HG02943 (cell line): ENCODE results near the gene PRKN.

ENCODE experiments used
- ATAC-seq: cut with Tn5 transposase; IDR thresholded peaks from one replicate; pipeline ENCODE4 v1.9.1; 2021; ENCODE audit warnings: mild to moderate bottlenecking, low read depth, moderate library complexity; ENCODE audit not compliant: unreplicated experiment

Gene PRKN

GRCh38 chr6:161727083-161727833, 1000.3 kb downstream of the PRKN start:
- no peak for ATAC-seq

DNA sequence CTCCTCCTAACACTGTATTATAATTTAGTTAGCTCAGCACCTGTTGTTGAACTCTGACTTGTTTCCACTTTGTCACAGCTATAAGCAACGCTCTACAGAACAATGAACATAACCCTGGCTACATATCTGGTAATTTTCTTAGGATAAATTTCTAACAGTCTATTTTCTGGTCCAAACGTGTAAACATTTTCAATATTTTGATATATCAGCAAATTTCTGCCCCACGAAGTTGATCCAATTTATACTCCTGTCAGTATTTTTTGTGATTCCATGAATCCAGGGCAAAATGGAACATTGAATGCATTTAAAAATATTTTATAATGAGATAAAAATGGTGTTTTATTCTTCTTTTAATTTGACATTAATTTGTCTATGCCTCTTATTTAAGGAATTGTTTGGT, 1005.2 kb downstream of the PRKN start:
- ATAC-seq = no peak

DNA sequence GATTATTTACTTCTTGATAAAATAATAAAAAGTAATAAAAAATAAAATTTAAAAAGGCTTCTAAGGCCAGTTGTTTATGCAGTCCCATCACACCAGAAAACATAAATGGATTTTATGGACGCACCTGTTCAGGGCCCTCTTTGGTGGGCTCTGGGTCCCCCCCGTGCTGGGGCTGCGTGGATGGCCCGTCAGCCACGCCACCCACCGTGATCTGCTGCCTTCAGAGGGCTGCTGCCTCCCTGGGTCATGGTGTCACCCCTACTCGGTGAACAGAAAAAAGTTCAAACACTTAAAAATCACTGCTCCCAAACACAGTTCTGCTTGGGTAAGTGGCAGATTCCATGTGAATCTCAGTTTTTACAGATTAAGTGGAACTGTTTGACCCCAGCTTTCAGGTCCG, 1006.1 kb downstream of the PRKN start:
- ATAC-seq = no peak

- no peak for ATAC-seq
Measured at GRCh38 chr6:161716176-161716575, 1011.4 kb downstream of the PRKN start.

GRCh38 chr6:161711938-161712337, 1015.6 kb downstream of the PRKN start:
- no peak for ATAC-seq

DNA sequence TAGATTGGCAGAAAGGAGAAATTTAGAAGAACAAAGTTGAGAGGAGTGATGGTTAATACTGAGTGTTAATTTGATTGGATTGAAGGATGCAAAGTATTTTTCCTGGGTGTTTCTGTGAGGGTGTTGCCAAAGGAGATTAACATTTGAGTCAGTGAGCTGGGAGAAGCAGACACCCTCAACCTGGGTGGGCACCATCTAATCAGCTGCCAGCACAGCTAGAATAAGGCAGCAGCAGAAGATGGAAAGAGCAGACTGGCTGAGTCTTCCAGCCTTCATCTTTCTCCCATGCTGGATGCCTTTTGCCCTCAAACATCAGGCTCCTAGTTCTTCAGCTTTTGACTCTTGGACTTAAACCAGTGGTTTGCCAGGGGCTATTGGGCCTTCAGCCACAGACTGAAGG, 1016.1 kb downstream of the PRKN start:
- no peak for ATAC-seq

DNA sequence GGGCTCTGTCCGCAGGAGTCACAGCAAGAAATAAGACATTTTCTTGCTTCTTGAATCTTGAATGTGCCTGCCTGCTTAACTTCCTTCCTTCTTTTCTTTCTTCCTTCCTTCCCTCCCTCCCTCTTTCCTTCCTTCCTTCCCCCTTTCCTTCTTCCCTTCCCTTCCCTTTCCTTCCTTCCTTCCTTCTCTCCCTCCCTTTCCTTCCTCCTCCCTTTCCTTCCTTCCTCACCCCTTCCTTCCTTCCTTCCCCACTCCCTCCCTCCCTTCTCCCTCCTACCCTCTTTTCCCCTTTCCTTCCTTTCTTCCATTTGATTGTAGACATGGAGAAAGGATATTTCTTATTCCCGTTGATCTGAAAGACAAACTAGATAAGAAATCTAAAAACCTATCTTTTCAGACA, 1016.9 kb downstream of the PRKN start:
- ATAC-seq = no peak

DNA sequence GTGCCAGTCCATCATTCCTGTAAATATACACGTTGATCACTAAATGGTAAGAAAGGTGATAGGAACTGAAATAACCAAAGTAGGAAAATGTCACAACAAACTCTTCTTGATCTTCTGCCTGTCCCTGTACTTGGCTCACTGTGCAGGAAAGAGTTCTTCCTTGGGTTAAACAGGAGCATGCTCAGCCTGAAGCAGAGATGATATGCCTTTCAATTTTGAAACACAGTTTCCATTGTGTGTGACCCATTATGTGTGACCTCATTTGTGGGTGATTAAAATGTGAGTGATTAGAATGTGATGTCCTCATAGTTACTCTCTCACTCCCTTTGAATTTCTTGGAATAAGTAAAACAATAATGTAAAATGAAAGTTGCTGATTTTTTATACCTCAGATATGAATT, 1026.5 kb downstream of the PRKN start:
- ATAC-seq = no peak

GRCh38 chr6:161696801-161697200, 1030.8 kb downstream of the PRKN start:
- no peak for ATAC-seq

DNA sequence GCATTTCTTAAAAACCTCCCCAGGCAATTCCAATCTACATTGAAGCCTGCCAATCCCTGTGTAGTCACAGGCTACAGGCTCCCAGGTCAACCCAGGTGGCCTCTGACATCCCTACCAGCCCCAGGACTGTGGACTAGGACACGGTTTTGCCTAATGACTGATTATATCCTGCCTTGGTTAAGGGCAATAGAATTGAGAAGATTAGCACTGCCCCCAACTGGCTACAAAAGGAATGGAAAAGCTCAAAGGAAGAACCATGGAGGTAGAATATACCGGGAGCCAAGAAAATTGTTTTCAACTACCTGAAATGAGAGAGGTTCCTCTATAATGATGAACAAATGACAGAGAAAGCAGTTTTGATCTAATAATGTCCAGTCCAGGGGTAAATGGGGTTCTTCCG, 1032.6 kb downstream of the PRKN start:
- no peak for ATAC-seq

- ATAC-seq = no peak
Measured at GRCh38 chr6:161686655-161687054, 1040.9 kb downstream of the PRKN start.

DNA sequence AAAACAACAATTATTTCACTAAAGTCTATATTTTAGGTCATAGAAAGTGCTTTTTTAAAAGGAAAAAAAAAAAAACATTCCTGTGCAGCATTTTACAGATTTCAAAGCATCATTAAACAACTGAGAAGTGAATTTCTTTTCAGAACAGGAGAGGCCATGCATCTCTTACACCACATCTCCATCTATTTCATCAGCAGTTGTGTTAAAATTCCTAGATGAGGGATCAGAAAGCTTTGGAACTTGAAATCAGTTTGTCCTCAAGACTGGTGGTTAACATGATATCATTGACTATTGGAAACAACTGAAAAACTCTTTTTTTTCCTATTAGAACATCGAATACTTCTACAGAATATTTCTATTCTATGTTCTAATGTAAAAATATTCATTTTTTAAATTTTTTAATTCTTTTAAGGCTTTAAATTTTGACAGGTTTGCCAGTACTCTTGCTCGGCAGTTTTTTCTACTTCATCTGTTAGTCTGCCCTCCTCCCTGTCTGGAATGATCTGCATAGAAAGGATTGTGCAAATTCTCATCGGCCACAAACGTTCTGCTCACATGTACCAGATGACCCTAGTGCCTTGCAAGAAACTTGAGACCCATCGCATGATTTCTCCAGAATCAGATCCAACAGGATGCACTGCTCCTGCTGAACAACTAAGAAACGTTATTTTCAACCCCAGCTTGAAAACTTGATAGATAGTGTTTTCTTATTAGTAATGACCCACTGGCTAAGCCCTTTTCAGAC, 1042.7 kb downstream of the PRKN start:
- ATAC-seq = no peak

DNA sequence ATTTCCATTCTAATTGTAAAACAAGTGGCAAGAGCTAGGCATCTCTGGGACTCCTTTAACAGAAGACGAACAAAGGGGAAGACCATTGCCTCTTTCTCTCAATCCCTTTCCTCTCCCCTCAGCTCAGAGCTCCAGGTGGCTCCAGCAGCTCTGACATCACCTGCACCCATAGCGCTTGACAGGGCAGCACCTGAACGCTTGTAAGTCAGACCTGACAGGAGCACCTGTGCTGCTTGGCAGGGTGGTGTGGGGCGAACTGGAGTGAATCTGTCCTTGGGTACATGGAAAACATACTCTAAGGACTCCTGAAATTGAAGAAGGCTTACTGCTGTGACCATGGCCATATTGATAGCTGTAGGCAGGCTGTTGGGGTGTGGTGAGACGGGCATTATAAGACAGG, 1044.2 kb downstream of the PRKN start:
- ATAC-seq = no peak

GRCh38 chr6:161682982-161683381, 1044.6 kb downstream of the PRKN start:
- no peak for ATAC-seq

GRCh38 chr6:161679980-161680538, 1047.5 kb downstream of the PRKN start:
- no peak for ATAC-seq

GRCh38 chr6:161677188-161677587, 1050.4 kb downstream of the PRKN start:
- no peak for ATAC-seq

DNA sequence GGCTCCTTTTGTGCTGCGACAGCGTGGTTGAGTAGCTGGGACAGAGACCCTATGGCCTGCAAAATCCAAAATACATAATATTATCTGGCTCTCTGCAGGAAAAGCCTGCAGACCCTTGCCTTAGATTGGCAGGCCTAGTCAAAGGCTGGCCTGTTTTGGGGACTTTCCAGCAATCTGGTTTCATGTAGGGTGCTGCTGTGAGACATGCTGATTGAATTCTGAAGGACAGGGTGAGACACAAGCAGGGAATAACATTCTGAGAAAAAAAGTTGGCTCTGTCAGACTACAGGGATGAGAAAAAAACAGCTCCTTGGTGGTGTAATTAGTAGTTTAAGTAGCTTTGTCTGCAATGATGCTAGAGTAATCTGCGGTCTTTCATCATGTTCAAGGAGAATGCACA, 1051.0 kb downstream of the PRKN start:
- no peak for ATAC-seq

DNA sequence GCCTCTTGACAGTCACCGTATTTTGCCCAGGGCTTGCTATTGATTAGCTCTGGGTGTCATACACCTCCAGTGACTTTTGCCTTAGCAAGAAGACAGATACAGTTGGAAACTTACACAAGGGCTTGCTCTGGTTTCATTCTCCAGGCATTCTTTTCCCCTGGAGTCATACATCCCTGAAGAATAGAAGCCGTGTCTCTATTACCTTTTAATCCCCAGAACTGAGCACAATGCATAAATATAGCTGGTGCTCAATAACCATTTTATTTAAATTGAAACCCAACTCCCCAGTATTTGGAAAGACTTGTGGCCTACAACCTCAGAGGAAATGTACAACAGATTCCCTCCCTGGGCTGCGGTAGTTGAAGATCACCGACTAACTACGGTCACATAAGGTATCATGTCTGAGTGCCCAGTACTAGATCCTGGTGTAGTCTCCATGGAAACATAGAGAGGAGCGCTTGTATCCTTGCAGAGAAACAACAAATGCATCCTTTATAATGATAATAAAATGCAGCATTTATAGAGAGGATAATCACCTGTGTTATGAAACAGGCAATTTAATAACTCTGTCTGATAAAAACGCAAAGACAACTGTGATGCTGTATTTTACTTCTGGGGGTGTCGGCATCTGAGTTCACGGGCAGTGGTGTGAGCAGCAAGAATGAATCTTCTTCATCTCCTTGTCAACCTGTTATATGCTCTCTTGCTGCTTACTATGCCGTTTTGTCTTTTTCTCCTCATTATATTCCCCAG, 1052.5 kb downstream of the PRKN start:
- no peak for ATAC-seq

- ATAC-seq = no peak
Measured at GRCh38 chr6:161673026-161673425, 1054.5 kb downstream of the PRKN start.

DNA sequence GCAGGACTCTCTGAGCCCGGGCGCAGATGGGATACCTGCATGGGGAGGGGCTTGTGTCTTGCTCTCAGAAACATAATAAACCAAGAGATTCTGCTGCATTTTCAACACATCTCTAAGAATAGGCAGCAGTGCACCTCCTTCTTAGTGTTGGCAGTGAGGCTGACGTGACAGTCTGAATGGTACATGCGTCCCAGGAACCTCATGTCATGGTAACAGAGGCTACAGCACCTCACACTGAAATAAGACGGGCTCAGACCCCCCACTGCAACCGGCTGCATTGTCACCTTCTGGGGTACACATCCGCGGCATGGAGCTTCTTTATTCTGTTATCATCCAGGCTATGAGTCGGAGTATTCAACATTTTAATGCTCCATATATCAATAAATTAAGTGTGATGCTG, 1056.4 kb downstream of the PRKN start:
- ATAC-seq = no peak

DNA sequence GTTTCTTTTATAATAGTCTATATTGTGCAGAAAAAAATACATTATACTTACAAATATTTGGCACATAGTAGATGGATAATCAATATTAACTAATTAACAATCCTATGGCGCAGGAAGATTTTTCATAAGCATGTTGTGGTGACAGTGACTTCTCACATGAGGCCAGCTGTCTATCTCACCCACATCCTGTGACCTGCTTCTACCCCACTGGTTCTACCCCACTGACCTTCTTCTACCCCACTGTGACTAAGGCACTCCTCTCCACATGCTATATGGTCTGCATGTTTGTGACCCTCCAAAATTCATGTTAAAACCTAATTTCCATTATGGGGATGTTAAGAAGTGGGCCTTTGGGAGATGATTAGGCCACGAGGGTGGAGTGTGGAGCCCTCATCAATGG, 1058.9 kb downstream of the PRKN start:
- no peak for ATAC-seq
